Occipital lobe (tissue), 2 donors: Measurements from ENCODE around the gene SP5. TPM values are rescaled to one million over a fixed set of nuclear protein-coding genes. Genes with fewer than 3 reads are reported as not detected.
"Not testable (repeated sequence)": the region's sequence is repeated elsewhere in the genome, so short reads cannot be mapped to it uniquely, and the experiment has no call there.

Experiments used
- DNase-seq: peaks from one replicate; lab custom pipeline; 2025; lab: John Stamatoyannopoulos, UW
- total RNA-seq: library from RNA; depleted of rRNA; stranded (reverse); fragments of >200 nt; gene quantifications from one replicate; pipeline ENCODE4 v1.2.3, GENCODE V29; 2014

SP5 gene
- total RNA-seq, 1 donor from 2014 or later, result 0.78 TPM

DNA sequence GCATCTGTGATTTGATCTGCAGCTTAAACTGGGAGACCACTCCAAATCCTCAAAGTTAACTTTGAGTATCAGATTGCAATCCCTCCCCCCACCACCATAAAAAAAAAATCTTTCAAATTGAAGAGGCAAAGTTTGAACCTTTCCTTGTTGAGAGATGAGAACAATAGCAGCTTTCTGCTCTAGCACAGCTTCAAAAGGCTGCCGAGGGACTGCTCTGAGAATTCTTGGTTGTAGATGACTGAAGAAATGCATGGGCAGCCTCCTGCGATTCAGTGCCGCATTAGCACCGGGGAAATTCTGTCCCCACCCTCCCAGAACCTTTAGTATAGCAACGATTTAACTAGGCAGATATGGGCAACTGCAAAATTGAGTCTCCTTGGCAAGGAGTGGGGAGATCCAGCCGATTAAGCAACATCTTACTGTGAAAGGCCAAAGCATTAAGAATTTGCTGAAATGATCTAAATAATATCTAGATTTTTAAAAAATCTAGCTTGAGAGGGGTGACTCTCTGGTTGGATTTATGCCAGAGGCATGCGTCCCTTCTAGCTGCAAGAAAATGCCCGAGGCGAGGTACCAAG is 3.9 kb upstream of the SP5 start:
- DNase-seq, result no peak

DNA sequence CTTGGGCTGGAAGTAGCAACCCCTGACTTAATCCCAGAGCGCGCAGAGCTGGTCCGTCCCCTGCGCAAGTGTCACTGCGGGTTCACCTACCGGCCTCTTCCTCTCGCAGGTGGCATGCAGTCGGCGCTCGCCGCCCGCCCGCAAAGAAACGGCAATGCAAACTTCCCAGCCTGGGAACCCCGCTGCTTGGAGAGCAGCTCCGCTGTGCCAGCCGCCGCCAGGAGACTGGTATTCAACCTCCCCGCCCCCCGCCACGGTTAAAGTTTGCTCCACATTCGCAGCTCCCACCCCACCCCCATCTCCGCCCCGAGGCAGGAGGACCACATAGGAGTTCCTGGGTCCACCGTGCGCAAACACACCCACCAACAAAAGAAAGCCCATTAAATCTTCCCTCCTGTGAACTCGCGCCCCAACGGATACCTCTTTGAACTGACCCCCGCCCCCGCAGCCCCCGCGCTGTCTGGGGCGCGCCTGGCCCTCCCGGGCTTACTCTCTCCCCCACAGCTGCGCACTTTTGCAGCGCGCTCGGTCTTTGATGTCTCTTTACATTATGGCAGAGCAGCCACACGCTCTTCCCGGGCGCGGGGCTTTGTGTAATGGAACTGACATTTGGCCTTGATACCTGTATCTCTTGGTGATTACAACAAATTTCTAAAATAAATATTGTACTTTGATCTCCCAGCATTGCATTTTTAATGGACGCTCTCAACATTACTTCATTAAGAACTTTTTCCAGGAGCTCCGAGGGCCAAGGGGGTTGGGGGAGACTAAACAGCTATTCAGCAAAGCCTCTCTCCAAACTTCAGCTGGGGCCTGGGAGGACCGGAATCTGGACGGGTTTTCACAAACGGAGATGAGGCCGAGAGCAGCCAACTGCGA is 3.1 kb upstream of the SP5 start:
- no peak for DNase-seq

- DNase-seq, result no peak
Measured at GRCh38 chr2:170712653-170713542, 2.2 kb upstream of the SP5 start.

GRCh38 chr2:170713543-170714380 is 1.4 kb upstream of the SP5 start:
- no peak for DNase-seq

DNA sequence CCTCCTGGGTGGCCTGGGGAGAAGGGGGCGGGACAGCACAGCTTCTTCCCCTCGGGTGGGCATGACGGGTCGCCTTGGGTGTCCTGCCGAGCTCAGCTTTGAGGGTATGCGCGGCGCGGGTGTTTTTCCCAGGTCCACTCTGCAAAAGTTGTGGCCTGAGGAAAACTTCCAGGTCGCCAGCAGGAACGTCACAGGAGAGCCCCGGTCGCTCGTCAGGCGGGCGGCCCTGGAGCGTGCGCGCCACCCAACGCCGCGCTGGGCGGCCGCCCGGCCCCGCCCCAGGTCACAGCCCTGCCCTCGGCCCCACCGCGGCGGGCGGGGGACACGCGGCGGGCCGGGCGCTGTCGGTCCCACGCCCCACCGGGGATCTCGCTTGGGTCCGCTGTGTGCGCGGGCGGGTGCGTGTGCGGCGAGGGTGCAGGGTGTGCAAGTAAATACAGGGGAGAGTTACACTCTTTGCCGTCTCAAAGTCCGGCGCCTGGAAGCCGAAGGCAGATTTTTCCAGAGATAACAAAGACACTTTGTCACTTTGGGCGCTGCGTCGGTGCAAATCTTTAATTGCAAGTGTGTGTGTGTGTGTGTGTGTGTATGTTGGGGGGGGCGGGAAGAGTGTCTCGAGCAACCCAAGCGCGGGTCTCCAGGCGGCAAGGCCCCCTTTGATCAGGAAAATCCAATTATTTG is 616 bp upstream of the SP5 start:
- DNase-seq, result no peak

GRCh38 chr2:170715932-170716777 is 1.0 kb downstream of the SP5 start:
- DNase-seq, result no peak

- DNase-seq, result no peak
Measured at GRCh38 chr2:170716851-170717598, 1.9 kb downstream of the SP5 start.

DNA sequence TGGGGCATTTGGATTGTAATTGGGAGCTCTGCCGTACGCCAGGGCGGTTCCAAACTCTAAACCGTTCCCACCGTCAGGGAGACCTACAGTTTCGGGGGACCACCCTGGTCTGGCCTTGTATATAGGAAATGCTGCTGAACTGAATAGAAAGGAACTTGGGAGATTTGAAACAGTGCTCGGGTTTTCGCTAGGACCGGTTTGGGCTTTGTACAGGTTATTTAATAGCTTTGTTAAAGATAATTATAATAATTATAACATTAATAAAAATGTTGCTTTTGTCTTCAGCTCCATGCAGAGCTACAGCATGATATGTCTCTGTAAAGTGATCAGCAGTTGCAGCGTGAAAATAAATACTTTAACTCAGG is 2.4 kb downstream of the SP5 start:
- no peak for DNase-seq

GRCh38 chr2:170717991-170718589 is 3.0 kb downstream of the SP5 start:
- no peak for DNase-seq

DNA sequence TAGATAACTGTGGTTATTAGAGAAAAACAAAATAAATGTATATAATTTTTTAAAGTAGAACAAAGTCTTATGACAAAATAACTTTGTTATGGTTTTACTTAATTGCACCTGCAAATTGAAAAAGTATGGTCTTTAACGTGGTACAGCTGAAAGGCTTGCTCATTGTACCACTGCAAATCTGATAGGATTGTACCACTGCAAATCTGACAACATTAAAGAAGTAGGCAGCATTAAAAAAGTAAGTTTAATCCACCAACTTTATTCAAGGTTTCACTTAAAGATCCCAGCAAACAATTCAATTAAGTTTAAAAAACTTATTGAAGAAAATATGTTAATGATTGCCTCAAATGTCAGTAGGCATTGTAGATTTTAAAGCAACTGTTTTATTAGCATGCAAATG is 4.7 kb downstream of the SP5 start:
- DNase-seq, result no peak

DNA sequence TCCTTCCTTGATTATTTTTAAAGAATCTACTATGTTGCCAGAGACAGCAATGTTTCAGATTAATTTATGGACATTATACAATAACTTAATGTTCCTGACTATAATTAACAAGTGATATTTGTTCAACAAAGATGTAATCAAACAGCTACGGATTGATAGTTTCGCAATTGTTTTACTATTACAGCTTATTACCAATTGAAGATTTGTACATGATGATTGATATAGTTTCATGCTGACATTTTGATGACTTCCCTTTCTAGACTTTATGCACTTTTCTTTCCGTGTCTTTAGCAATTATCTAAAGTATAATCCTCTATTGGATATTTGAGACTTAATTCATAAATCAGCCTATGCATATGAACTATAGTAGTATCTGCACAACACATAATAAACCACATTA is 6.5 kb downstream of the SP5 start:
- DNase-seq, result no peak

- DNase-seq, result no peak
Measured at GRCh38 chr2:170722301-170722700, 7.2 kb downstream of the SP5 start.

- no peak for DNase-seq
Measured at GRCh38 chr2:170723446-170723958, 8.4 kb downstream of the SP5 start.

DNA sequence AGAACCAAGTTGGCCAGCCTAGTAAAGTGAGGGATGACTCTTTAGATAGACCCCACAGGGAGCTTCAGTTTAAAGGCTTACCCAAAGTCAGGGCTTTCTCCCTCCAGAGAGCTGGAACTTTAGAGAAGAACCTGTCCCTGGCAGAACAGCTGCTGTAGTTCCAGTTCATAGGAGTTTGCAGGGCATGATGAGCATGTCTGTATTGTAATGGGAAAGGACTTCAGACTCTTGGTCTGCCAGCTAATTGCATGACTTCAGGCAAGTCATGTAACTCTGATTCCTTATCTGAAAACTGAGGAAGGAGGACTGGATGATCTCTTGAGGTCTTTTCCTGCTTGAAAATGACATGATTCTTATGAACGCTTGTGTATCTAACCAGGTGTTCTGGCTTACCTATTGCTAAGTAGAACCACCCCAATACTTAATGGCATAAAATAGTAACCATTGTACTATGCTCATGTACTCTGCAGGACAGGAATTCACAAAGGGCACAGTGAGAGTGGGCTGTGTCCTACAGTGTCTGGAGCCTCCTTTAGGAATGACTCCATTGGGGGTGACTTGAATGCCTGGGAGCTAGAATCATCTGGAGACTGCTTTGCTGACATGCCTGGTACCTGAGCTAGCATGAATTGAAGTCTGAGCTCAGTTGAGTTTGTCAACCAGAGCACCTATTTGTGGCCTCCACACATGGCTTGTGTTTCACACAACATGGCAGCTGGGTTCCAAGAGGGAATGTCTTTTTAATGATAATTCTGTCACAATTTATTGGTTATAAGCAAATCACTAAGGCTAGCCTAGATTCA is 18.9 kb downstream of the SP5 start:
- no peak for DNase-seq

- not testable (repeated sequence) for DNase-seq
Measured at GRCh38 chr2:170734601-170735000, 19.5 kb downstream of the SP5 start.

- DNase-seq, result no peak
Measured at GRCh38 chr2:170736628-170737027, 21.5 kb downstream of the SP5 start.

DNA sequence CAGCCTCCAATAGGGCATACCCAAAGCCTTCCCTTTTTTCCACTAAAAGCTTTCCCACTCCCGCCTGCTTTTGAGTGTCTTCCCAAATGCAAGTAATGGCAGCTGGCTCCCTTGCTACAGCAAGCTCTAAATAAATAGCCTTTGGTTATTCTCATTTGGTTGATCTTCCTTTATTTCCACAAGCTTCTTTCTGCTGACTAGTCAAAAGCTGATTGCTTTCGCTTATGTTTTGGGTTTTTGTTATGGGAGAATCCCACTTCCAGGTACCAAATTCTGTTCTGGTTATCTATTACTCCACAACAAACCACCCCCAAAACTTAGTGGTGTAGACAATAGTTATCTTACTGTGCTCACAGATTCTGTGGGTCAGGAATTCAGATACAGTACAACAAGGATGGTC is 22.3 kb downstream of the SP5 start:
- DNase-seq, result no peak

DNA sequence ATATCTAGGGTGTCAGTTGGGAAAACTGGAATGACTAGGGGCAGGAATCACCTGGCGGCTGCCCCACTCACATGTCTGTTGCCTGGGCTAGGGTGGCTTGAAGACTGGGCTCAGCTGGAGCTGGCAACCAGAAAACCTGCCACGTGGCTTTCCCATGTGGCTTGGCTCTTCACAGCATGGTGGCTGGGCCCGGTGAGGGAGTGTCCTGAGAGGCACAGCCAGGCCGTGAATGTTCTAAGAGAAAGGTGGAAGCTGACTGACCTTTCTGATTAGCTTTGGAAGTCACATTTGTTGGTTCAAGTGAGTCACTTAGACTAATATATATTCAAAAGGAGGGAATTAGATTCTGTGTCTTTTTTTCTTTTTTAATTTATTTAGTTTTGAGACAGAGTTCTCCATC is 22.7 kb downstream of the SP5 start:
- no peak for DNase-seq
